Measurements from ENCODE around the gene STK32C.

Gene STK32C

GRCh38 chr10:132350946-132351345 lies 43.2 kb upstream of the STK32C start:
- ATAC-seq, result no peak
- no peak for TF ChIP-seq CREB5 (CRISPR knock-in tag; IDR thresholded peaks at IDR 0.05; ENCODE audit: low read depth)
- TF ChIP-seq OSR1 (CRISPR knock-in tag; IDR thresholded peaks at IDR 0.05), result no peak
- no peak for TF ChIP-seq POU6F1 (CRISPR knock-in tag; IDR thresholded peaks at IDR 0.05; ENCODE audit: borderline replicate concordance, low read depth)
- no peak for TF ChIP-seq ZFP3 (CRISPR knock-in tag; IDR thresholded peaks at IDR 0.05)
- no peak for TF ChIP-seq ZNF8 (CRISPR knock-in tag; IDR thresholded peaks at IDR 0.05)
- TF ChIP-seq ZNF565 (CRISPR knock-in tag; conservative IDR thresholded peaks at IDR 0.05; ENCODE audit: low read depth), result no peak
- no peak for TF ChIP-seq PATZ1 (CRISPR knock-in tag; IDR thresholded peaks at IDR 0.05; ENCODE audit: borderline replicate concordance)
- no peak for TF ChIP-seq TOX (CRISPR knock-in tag; IDR thresholded peaks at IDR 0.05; ENCODE audit: borderline replicate concordance)
- no peak for TF ChIP-seq ARNTL (CRISPR knock-in tag; IDR thresholded peaks at IDR 0.05; ENCODE audit: borderline replicate concordance, low read depth)
- no peak for TF ChIP-seq ESRRG (CRISPR knock-in tag; IDR thresholded peaks at IDR 0.05)
- TF ChIP-seq BACH2 (CRISPR knock-in tag; IDR thresholded peaks at IDR 0.05; ENCODE audit: borderline replicate concordance), result no peak
- TF ChIP-seq GLIS3 (CRISPR knock-in tag; IDR thresholded peaks at IDR 0.05), result no peak
- TF ChIP-seq CSRNP3 (CRISPR knock-in tag; IDR thresholded peaks at IDR 0.05), result no peak
- no peak for TF ChIP-seq ISL1 (CRISPR knock-in tag; IDR thresholded peaks at IDR 0.05)
- TF ChIP-seq ZC3H10 (CRISPR knock-in tag; IDR thresholded peaks at IDR 0.05), result no peak

- TF ChIP-seq GLIS3 (CRISPR knock-in tag; IDR thresholded peaks at IDR 0.05), result no peak
- no peak for TF ChIP-seq ISL1 (CRISPR knock-in tag; IDR thresholded peaks at IDR 0.05)
- TF ChIP-seq OSR1 (CRISPR knock-in tag; IDR thresholded peaks at IDR 0.05), result no peak
- TF ChIP-seq POU6F1 (CRISPR knock-in tag; IDR thresholded peaks at IDR 0.05; ENCODE audit: borderline replicate concordance, low read depth), result no peak
- no peak for TF ChIP-seq SNAI2 (CRISPR knock-in tag; IDR thresholded peaks at IDR 0.05)
- no peak for TF ChIP-seq TOX (CRISPR knock-in tag; IDR thresholded peaks at IDR 0.05; ENCODE audit: borderline replicate concordance)
- TF ChIP-seq BACH2 (CRISPR knock-in tag; IDR thresholded peaks at IDR 0.05; ENCODE audit: borderline replicate concordance), result no peak
- TF ChIP-seq CREB5 (CRISPR knock-in tag; IDR thresholded peaks at IDR 0.05; ENCODE audit: low read depth), result no peak
- no peak for TF ChIP-seq CSDC2 (CRISPR knock-in tag; IDR thresholded peaks at IDR 0.05)
- no peak for TF ChIP-seq ZFP3 (CRISPR knock-in tag; IDR thresholded peaks at IDR 0.05)
- TF ChIP-seq ARNTL (CRISPR knock-in tag; IDR thresholded peaks at IDR 0.05; ENCODE audit: borderline replicate concordance, low read depth), result no peak
- TF ChIP-seq ZNF565 (CRISPR knock-in tag; conservative IDR thresholded peaks at IDR 0.05; ENCODE audit: low read depth), result no peak
- no peak for TF ChIP-seq PATZ1 (CRISPR knock-in tag; IDR thresholded peaks at IDR 0.05; ENCODE audit: borderline replicate concordance)
- TF ChIP-seq CSRNP3 (CRISPR knock-in tag; IDR thresholded peaks at IDR 0.05), result no peak
- TF ChIP-seq ZNF70 (CRISPR knock-in tag; IDR thresholded peaks at IDR 0.05), result no peak
- no peak for TF ChIP-seq TSHZ2 (CRISPR knock-in tag; IDR thresholded peaks at IDR 0.05)
- no peak for TF ChIP-seq ZNF8 (CRISPR knock-in tag; IDR thresholded peaks at IDR 0.05)
- no peak for TF ChIP-seq ZFP30 (CRISPR knock-in tag; IDR thresholded peaks at IDR 0.05)
- TF ChIP-seq ESRRG (CRISPR knock-in tag; IDR thresholded peaks at IDR 0.05), result no peak
- no peak for ATAC-seq
Observed at GRCh38 chr10:132350391-132350790, 42.6 kb upstream of the STK32C start.

Measured in SK-N-SH treated with all-trans-retinoic acid at 6 μM for 48 hours (cell line).